H1 (cell line): ENCODE measurements around the gene SLC5A12. TPM values are rescaled to one million over a fixed set of nuclear protein-coding genes. Genes with fewer than 3 reads are reported as not detected.

Experiments used
- CTCF ChIA-PET: fragments of 300-600 bp; sonication (Branson Sonifier 250); formaldehyde crosslinking; loops from one replicate; lab custom pipeline; 2021; ENCODE audit not compliant: partially characterized antibody; lab: Charles Lee
- POLR2A ChIA-PET: fragments of 300-600 bp; sonication (Branson Sonifier 250); formaldehyde crosslinking; loops from one replicate; lab custom pipeline; 2021; ENCODE audit warnings: inconsistent platforms; ENCODE audit not compliant: partially characterized antibody; lab: Charles Lee
- DNase-seq, 2 experiments: peaks; one replicate each; pipeline versions ENCODE4 v3.0.0 to v3.0.0-alpha.2; 2010 to 2022; ENCODE audit warnings: low spot score in 2 of 2, low read depth in 1 of 2, mixed read lengths in 1 of 2
- FAIRE-seq: peaks from 2 replicates; lab custom pipeline; 2011; peaks lifted over from hg19 to GRCh38; lab: Jason Lieb, UNC
- H2AFZ ChIP-seq: 2 replicates; pipeline ENCODE4 v1.8.1; 2012; ENCODE audit warnings: low read length, inconsistent platforms
- H2AK5ac ChIP-seq: 2 replicates; pipeline ENCODE4 v1.6.1; 2013; ENCODE audit warnings: low read depth, low read length
- H2BK120ac ChIP-seq: replicated peaks from 2 replicates; pipeline ENCODE3; 2013; ENCODE audit warnings: low read depth, low read length, inconsistent platforms
- H2BK12ac ChIP-seq: 2 replicates; pipeline ENCODE4 v1.6.1; 2013; ENCODE audit warnings: low read depth, low read length
- H2BK15ac ChIP-seq: 2 replicates; pipeline ENCODE4 v1.6.1; 2013; ENCODE audit warnings: low read length
- H2BK20ac ChIP-seq: 2 replicates; pipeline ENCODE4 v1.6.1; 2013; ENCODE audit warnings: low read length
- H2BK5ac ChIP-seq: 2 replicates; pipeline ENCODE4 v1.6.1; 2013; ENCODE audit warnings: low read depth, low read length
- H3K14ac ChIP-seq: 2 replicates; pipeline ENCODE4 v1.6.1; 2013; ENCODE audit warnings: inconsistent platforms; ENCODE audit not compliant: insufficient read length
- H3K18ac ChIP-seq: 2 replicates; pipeline ENCODE4 v1.6.1; 2013; ENCODE audit warnings: low read length; ENCODE audit errors: extremely low read depth
- H3K23ac ChIP-seq: 2 replicates; pipeline ENCODE4 v1.6.1; 2013; ENCODE audit warnings: inconsistent platforms; ENCODE audit not compliant: insufficient read length
- H3K23me2 ChIP-seq: 2 replicates; pipeline ENCODE4 v1.6.1; 2013; ENCODE audit warnings: low read depth, low read length
- H3K27ac ChIP-seq: 2 replicates; pipeline ENCODE4 v1.6.1; 2011; ENCODE audit warnings: low read depth, low read length, inconsistent platforms
- H3K27me3 ChIP-seq, 4 experiments: replicated peaks in 1 of 4; 1 replicate in 1 of 4; 2 replicates in 3 of 4; pipeline versions ENCODE4 v1.6.1 to v1.8.1; 2011 to 2013; ENCODE audit warnings: low read length in 3 of 4, mild to moderate bottlenecking in 3 of 4, inconsistent platforms in 2 of 4, mixed read lengths in 2 of 4, moderate library complexity in 1 of 4; ENCODE audit not compliant: control insufficient read depth in 3 of 4, insufficient read depth in 3 of 4; ENCODE audit errors: extremely low read depth in 1 of 4
- H3K36me3 ChIP-seq, 4 experiments: 2 replicates each; pipeline versions ENCODE4 v1.6.1 to v1.8.1; 2011 to 2013; ENCODE audit warnings: mild to moderate bottlenecking in 4 of 4, low read length in 3 of 4, moderate library complexity in 2 of 4, control low read depth in 1 of 4, inconsistent platforms in 1 of 4; ENCODE audit not compliant: insufficient read depth in 4 of 4, control insufficient read depth in 2 of 4
- H3K4ac ChIP-seq: replicated peaks from 2 replicates; pipeline ENCODE3; 2013; ENCODE audit warnings: low read length, low read depth, mixed read lengths, inconsistent platforms; ENCODE audit not compliant: insufficient read length
- H3K4me1 ChIP-seq, 4 experiments: replicated peaks in 1 of 4; 1 replicate in 1 of 4; 2 replicates in 3 of 4; pipeline versions ENCODE4 v1.6.1 to v1.8.1; 2011 to 2013; ENCODE audit warnings: low read length in 3 of 4, inconsistent platforms in 2 of 4, mixed read lengths in 1 of 4; ENCODE audit not compliant: insufficient read depth in 4 of 4, control insufficient read depth in 3 of 4
- H3K4me2 ChIP-seq, 2 experiments: 2 replicates each; pipeline versions ENCODE4 v1.6.1 to v1.8.1; 2011 to 2013; ENCODE audit warnings: low read depth in 2 of 2, low read length in 2 of 2, control low read depth in 1 of 2, inconsistent platforms in 1 of 2, mild to moderate bottlenecking in 1 of 2; ENCODE audit not compliant: insufficient read depth in 1 of 2
- H3K4me3 ChIP-seq, 4 experiments: fragments of 200-600, 300-600 bp in 1 of 4; sonication (generic), shearing (Covaris generic), sonication (Bioruptor Twin) in 1 of 4; 2 replicates each; pipeline versions ENCODE4 v1.5.1 to v1.8.1; 2011 to 2016; ENCODE audit warnings: low read length in 4 of 4, low read depth in 3 of 4, control low read depth in 2 of 4, inconsistent platforms in 2 of 4, mild to moderate bottlenecking in 2 of 4, mixed read lengths in 1 of 4, moderate library complexity in 1 of 4; ENCODE audit not compliant: insufficient read depth in 2 of 4; ENCODE audit errors: extremely low read depth in 1 of 4
- H3K56ac ChIP-seq: replicated peaks from 2 replicates; pipeline ENCODE3; 2013; ENCODE audit warnings: low read depth, mild to moderate bottlenecking, mixed read lengths, low read length, inconsistent platforms; ENCODE audit not compliant: insufficient read length
- H3K79me1 ChIP-seq: 2 replicates; pipeline ENCODE4 v1.6.1; 2013; ENCODE audit warnings: low read depth, low read length, control low read depth
- H3K79me2 ChIP-seq, 2 experiments: 2 replicates each; pipeline versions ENCODE4 v1.6.1 to v1.8.1; 2012 to 2013; ENCODE audit warnings: low read length in 2 of 2, mild to moderate bottlenecking in 2 of 2, inconsistent platforms in 1 of 2; ENCODE audit not compliant: insufficient read depth in 2 of 2, control insufficient read depth in 1 of 2
- H3K9ac ChIP-seq, 4 experiments: replicated peaks in 1 of 4; 1 replicate in 1 of 4; 2 replicates in 3 of 4; pipeline versions ENCODE4 v1.6.1 to v1.8.1; 2011 to 2013; ENCODE audit warnings: low read depth in 3 of 4, low read length in 3 of 4, control low read depth in 2 of 4, mild to moderate bottlenecking in 2 of 4, moderate library complexity in 2 of 4, inconsistent platforms in 1 of 4; ENCODE audit errors: extremely low read depth in 1 of 4
- H3K9me3 ChIP-seq, 2 experiments: 2 replicates each; pipeline versions ENCODE4 v1.6.1 to v1.8.1; 2012 to 2013; ENCODE audit warnings: mild to moderate bottlenecking in 2 of 2, moderate library complexity in 2 of 2, control low read depth in 1 of 2, inconsistent platforms in 1 of 2, low read depth in 1 of 2, low read length in 1 of 2, mixed read lengths in 1 of 2; ENCODE audit not compliant: insufficient read depth in 2 of 2
- H4K20me1 ChIP-seq, 2 experiments: replicated peaks in 1 of 2; 2 replicates each; pipeline versions ENCODE3 to v1.8.1; 2011 to 2013; ENCODE audit warnings: inconsistent platforms in 2 of 2, low read length in 2 of 2, mild to moderate bottlenecking in 1 of 2; ENCODE audit not compliant: insufficient read depth in 2 of 2, control insufficient read depth in 1 of 2
- H4K5ac ChIP-seq: 2 replicates; pipeline ENCODE4 v1.6.1; 2013; ENCODE audit warnings: low read length, low read depth, mixed read lengths, inconsistent platforms; ENCODE audit not compliant: insufficient read length
- H4K8ac ChIP-seq: 2 replicates; pipeline ENCODE4 v1.8.0; 2013; ENCODE audit warnings: mild to moderate bottlenecking, moderate library complexity, low read length, inconsistent platforms; ENCODE audit not compliant: insufficient read depth; ENCODE audit errors: extremely low read depth
- H4K91ac ChIP-seq: replicated peaks from 2 replicates; pipeline ENCODE3; 2013; ENCODE audit warnings: low read length, mixed read lengths, inconsistent platforms; ENCODE audit not compliant: insufficient read length
- BACH1 ChIP-seq: IDR thresholded peaks from 2 replicates; pipeline ENCODE4 v1.6.1; 2012; ENCODE audit warnings: low read length, improper control_type of control experiment
- CBX8 ChIP-seq: fragments of 300-800, 300-1000 bp; sonication (generic); IDR thresholded peaks from 2 replicates; pipeline ENCODE4 v1.7.1; 2016; ENCODE audit warnings: low read depth, low read length, borderline replicate concordance
- FOSL1 ChIP-seq: IDR thresholded peaks from 2 replicates; pipeline ENCODE4 v1.6.1; 2011; ENCODE audit warnings: mild to moderate bottlenecking, low read depth, low read length, moderate library complexity; ENCODE audit not compliant: insufficient read depth
- GABPA ChIP-seq: IDR thresholded peaks from 2 replicates; pipeline ENCODE4 v1.6.1; 2011; ENCODE audit warnings: mild to moderate bottlenecking, low read length, moderate library complexity, borderline replicate concordance; ENCODE audit not compliant: insufficient read depth
- HDAC2 ChIP-seq, 2 experiments: fragments of 300-600 bp in 1 of 2; sonication (generic) in 1 of 2; IDR thresholded peaks; 2 replicates each; pipeline ENCODE4 v1.6.1; 2011 to 2012; ENCODE audit warnings: low read depth in 2 of 2, low read length in 2 of 2, mild to moderate bottlenecking in 2 of 2, moderate library complexity in 2 of 2, borderline replicate concordance in 1 of 2, inconsistent platforms in 1 of 2
- HDAC6 ChIP-seq: IDR thresholded peaks from one replicate; pipeline ENCODE4 v1.7.1; 2012; ENCODE audit warnings: low read depth, mild to moderate bottlenecking, inconsistent platforms, low read length, moderate library complexity
- JUND ChIP-seq: IDR thresholded peaks from 2 replicates; pipeline ENCODE4 v1.6.1; 2011; ENCODE audit warnings: mild to moderate bottlenecking, improper control_type of control experiment, low read length
- KDM1A ChIP-seq: fragments of 200-600, 300-600 bp; sonication (generic); IDR thresholded peaks from 2 replicates; pipeline ENCODE4 v1.7.1; 2016; ENCODE audit warnings: mild to moderate bottlenecking, low read length, borderline replicate concordance
- POLR2AphosphoS5 ChIP-seq: IDR thresholded peaks from 2 replicates; pipeline ENCODE4 v1.6.1; 2011; ENCODE audit warnings: low read depth, low read length
- RFX5 ChIP-seq: IDR thresholded peaks from 2 replicates; pipeline ENCODE4 v1.6.1; 2011; ENCODE audit warnings: low read depth, low read length, improper control_type of control experiment, borderline replicate concordance
- RNF2 ChIP-seq: fragments of 200-900, 300-1000 bp; sonication (generic); IDR thresholded peaks from 2 replicates; pipeline ENCODE4 v1.7.1; 2016; ENCODE audit warnings: borderline replicate concordance, low read depth, mild to moderate bottlenecking, antibody characterized with exemption, low read length; ENCODE audit not compliant: poor library complexity, severe bottlenecking; ENCODE audit errors: missing control alignments
- SIN3A ChIP-seq, 2 experiments: IDR thresholded peaks in 1 of 2; conservative IDR thresholded peaks in 1 of 2; 2 replicates each; pipeline ENCODE4 v1.6.1; 2011 to 2012; ENCODE audit warnings: low read length in 2 of 2, improper control_type of control experiment in 1 of 2, low read depth in 1 of 2, mild to moderate bottlenecking in 1 of 2
- TEAD4 ChIP-seq: IDR thresholded peaks from 2 replicates; pipeline ENCODE4 v1.6.1; 2012; ENCODE audit warnings: low read depth, low read length, inconsistent platforms, mixed read lengths
- WGBS, 2 experiments: shearing (Covaris generic) in 1 of 2; methylation state at CpG; one replicate each; pipeline versions ENCODE4 v1.1.6 to v1.1.7; 2013 to 2015; ENCODE audit warnings: low lambda C conversion rate in 2 of 2, mixed read lengths in 2 of 2, inconsistent platforms in 1 of 2, low coverage in 1 of 2, missing lambda C conversion rate in 1 of 2; ENCODE audit not compliant: insufficient replicate concordance in 2 of 2, insufficient coverage in 1 of 2, insufficient read length in 1 of 2; ENCODE audit errors: extremely low coverage in 1 of 2, missing lambda C conversion rate in 1 of 2; 5-methylcytosine and 5-hydroxymethylcytosine counted together
- polyA plus RNA-seq, 7 experiments: library from polyadenylated mRNA; depleted of rRNA in 3 of 7; stranded (reverse) in 5 of 7; unstranded in 2 of 7; fragments of >200 nt in 5 of 7; fragments of 200-250 nt in 2 of 7; gene quantifications; 1 replicate in 5 of 7; 2 replicates in 1 of 7; 4 replicates in 1 of 7; pipeline versions ENCODE4 v1.2.1 to v1.2.3, GENCODE V29; 2011 to 2013; ENCODE audit warnings: missing spikeins in 2 of 7, mixed read lengths in 2 of 7
- total RNA-seq: library from RNA; stranded (reverse); fragmentation: NEBNext Ultra II Directional; extraction: Animal tissue kit (Norgen Biotek cat#: 25700); gene quantifications from 2 replicates; pipeline ENCODE4 v1.2.1, GENCODE V29; 2021

Gene SLC5A12
- total and polyA plus RNA-seq, 2 of the 8 experiments (the other 6 are each of a cell fraction or from before 2014, with no cell fraction given) = 1.3 to 1.4 TPM

- Histone ChIP-seq H3K4me2 (no peak overlapping the region), H4K91ac (no peak overlapping the region)
- WGBS, 2 experiments = 81% methylated on average over 1 of the region's 1 CpG; no CpG with 5 or more reads in 1 of the 2 experiments
Measured at GRCh38 chr11:26742966-26743365, 21.1 kb upstream of the SLC5A12 start.

More at GRCh38 chr11:26742966-26743365, 21.1 kb upstream of the SLC5A12 start:
- Histone ChIP-seq H3K9ac (no peak overlapping the region), H2BK20ac (no peak overlapping the region), H3K36me3 (no peaks in the 10 kb centered on the region), H2BK15ac (no peak overlapping the region), H2BK120ac (no peak overlapping the region), H3K79me2 (no peaks in the 10 kb centered on the region), H3K79me1 (no peaks in the 10 kb centered on the region), H3K27ac (no peak overlapping the region), H3K18ac (no peak overlapping the region), H3K4me3 (no peak overlapping the region), H4K20me1 (no peaks in the 10 kb centered on the region), H4K5ac (no peak overlapping the region), H3K4me1 (no peaks in the 10 kb centered on the region), H4K8ac (no peak overlapping the region), H3K27me3 (no peaks in the 10 kb centered on the region), H3K14ac (no peak overlapping the region), H2AK5ac (no peak overlapping the region), H3K23ac (no peak overlapping the region), H2AFZ (no peak overlapping the region), H3K4ac (no peak overlapping the region), H2BK5ac (no peak overlapping the region), H2BK12ac (no peak overlapping the region), H3K9me3 (no peaks in the 10 kb centered on the region), H3K56ac (no peak overlapping the region), H3K23me2 (no peaks in the 10 kb centered on the region)
- CTCF ChIA-PET = interaction anchor here (1.0 kb wide), 1 partner anchor 416 kb away, joined by 3 read pairs; no protein-coding TSS in a partner anchor
- no peak for TF ChIP-seq HDAC6
- TF ChIP-seq RFX5 = no peak
- TF ChIP-seq FOSL1 = no peak
- TF ChIP-seq KDM1A = no peak
- TF ChIP-seq JUND = no peak
- no peak for TF ChIP-seq HDAC2 (IDR thresholded peaks at IDR 0.05; ENCODE audit: borderline replicate concordance in 1 of 2, low read depth in 2 of 2, low read length in 2 of 2)
- TF ChIP-seq GABPA = no peak
- TF ChIP-seq CBX8 = no peak
- no peak for TF ChIP-seq BACH1
- no peak for TF ChIP-seq TEAD4
- no peak for TF ChIP-seq SIN3A (conservative IDR thresholded peaks at IDR 0.05 in 1 of 2, IDR thresholded peaks at IDR 0.05 in 1 of 2; ENCODE audit: low read depth in 1 of 2, low read length in 2 of 2)
- no peak for TF ChIP-seq POLR2AphosphoS5
- TF ChIP-seq RNF2 = no peak
- FAIRE-seq = no peak
- DNase-seq = no peak
- POLR2A ChIA-PET = no interaction called here
